Measurements from ENCODE around the gene MAN2A2.
A peak's percentile ranks its signal among the peaks of the same experiment; 100 is the strongest.

GRCh38 chr15:90872486-90873184 lies 30.5 kb upstream of the MAN2A2 start:
- no peak for TF ChIP-seq EP300 (IDR thresholded peaks at IDR 0.05)
- no peak for TF ChIP-seq CTCF (IDR thresholded peaks at IDR 0.05)
- TF ChIP-seq POLR2AphosphoS5 (IDR thresholded peaks at IDR 0.05): peak in 2 of 3 donors; percentile 9 to 56
- TF ChIP-seq POLR2A (IDR thresholded peaks at IDR 0.05): no peak

All from stomach (tissue), 4 donors.